CD4-positive, alpha-beta T cell treated with Interleukin-15 for 4 hours (primary cell): ENCODE data around the gene SPHK1.

Experiments used
- DNase-seq: peaks from one replicate; pipeline ENCODE4 v3.0.0-alpha.2; 2020; ENCODE audit warnings: low spot score

SPHK1 gene

DNA sequence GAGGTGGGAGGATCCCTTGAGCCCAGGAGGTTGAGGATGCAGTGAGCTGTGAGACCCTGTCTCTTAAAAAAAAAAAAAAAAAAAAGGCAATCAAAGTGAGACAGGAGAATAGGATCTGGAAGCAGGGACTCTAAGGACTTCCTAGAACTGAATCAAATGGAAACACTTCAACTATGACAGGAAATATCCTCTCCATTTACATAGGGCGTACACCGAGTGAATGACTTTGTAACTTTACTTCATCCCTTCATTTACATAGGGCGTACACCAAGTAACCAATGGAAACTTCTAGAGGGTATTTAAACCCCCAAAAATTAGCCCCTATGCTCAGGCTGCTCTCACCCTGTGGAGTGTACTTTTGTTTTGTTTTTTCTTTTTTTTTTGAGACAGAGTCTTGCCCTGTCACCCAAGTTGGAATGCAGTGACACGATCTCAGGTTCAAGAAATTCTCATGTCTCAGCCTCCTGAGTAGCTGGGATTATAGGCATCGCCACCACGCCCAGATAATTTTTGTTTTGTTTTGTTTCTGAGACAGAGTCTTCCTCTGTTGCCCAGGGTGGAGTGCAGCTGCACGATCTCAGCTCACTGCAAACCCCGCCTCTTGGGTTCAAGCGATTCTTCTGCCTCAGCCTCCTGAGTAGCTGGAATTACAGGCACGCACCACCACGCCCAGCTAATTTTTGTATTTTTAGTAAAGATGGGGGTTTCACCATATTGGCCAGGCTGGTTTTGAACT lies 21.1 kb upstream of the SPHK1 start:
- DNase-seq, result no peak

DNA sequence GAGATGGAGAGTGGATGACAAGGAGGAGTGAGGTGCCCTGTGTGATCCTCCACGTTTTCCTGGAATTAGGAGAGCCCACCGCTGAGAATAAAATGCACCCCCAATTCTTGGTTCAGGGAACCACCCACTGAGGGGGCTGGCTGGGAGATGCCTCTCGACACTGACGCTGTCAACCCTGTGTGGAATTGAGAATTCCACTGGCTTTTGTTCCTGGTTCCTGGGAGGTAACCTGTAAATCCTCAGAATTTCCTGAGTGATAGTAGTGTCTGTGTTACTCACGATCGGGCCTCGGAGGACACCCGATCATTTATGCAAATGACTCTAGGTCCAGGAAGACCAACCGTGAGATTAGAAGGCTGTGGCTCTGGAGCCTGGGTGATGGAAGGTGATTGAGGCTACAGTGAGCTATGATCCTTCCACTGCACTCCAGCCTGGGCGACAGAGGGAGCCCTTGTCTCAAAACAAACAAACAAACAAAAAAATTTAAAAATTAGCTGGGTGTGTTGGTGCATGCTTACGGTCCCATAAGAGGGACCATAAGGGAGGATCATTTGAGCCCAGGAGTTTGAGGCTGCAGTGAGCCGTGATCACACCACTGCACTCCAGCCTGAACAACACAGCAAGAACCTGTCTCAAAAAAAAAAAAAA lies 19.0 kb upstream of the SPHK1 start:
- no peak for DNase-seq

DNA sequence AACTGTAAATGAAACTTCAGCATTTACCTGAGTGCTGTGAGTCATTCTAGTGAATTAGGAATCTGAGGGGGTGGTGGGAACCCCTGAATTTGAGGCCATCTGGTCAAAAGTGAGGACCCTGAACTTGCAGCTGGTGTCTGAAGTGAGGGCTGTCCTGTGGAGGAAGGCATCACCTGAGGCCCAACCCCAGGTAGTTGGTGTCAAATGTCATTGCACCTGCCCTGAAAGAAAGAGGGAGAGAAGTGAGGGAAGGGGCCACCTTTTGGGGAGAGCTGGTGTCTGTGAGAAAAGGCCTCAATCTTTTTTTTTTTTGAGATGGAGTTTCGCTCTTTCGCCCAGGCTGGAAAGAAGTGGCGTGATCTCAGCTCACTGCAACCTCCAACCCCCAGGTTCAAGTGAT lies 18.2 kb upstream of the SPHK1 start:
- no peak for DNase-seq

DNA sequence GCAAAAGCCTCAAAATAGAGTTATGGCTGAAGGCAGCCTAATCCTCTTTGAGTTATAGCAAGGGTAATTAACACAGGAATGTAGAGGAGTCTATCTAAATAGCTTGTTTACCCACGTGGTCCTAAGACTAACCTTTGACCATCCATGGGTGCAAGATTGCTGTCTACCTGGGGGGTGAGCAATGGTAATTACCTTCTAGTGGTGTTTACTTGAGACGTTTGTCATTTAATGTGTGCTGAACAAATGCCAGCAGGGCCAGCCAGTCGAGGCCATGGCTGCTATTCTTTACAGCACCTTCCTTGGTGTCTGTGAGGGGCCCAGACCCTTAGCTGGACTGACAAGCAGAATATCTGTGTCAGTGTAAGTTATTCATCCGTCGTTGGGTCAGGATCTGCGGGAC lies 16.8 kb upstream of the SPHK1 start:
- no peak for DNase-seq

DNA sequence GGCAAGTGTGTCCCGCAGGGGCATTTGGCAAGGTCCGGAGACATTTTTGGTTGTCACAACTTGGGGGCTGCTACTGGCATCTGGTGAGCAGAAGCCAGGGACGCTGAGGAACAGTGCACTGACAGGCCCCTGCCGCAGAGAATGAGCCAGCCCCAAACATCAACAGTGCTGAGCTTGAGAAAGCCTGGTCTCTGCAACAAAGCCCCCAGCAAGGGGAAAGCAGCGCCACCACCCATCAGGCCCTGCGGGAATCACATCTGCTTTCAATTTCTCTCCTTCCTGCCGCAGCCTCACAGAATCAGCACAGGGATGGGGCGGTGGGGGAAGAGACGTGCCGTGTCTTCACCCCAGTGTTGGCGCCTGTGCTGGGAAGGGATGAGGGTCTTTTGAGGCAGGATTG lies 15.9 kb upstream of the SPHK1 start:
- no peak for DNase-seq

DNA sequence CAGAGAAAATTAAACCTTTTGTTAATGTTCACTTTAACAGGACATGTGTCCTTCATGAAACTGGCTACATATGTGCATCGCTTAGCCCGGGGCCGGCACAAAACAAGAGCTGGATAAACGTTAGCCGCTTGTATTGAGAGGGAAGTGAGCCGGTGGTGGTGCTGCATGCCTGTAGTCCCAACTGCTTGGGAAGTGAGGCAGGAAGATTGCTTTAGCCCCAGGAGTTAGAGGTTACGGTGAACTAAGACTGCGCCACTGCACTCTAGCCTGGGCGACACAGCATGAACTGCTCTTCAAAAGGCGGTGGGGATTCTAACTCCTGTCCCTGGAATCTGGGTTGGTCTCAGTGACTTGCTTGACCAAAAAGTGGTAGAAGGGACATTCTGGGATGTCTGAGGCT lies 15.0 kb upstream of the SPHK1 start:
- no peak for DNase-seq

DNA sequence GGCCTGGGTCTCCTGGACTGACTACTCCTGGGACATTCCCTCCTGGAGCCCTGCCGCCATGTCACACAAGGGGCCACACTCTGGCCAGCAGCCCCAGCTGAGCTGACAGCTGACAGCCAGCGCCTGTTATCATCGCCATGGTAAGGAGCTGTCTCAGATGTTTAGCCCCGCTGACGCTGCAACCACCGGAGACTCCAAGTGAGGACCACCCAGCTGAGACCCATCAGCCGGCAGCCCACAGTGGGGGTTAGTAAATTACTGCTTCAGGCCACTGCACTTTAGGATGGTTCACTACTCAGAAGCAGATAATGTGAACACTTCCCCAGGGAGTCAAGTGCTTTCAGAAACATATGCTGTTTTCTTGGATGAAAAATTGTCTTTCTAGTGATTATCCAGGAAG lies 14.6 kb upstream of the SPHK1 start:
- DNase-seq, result no peak

DNA sequence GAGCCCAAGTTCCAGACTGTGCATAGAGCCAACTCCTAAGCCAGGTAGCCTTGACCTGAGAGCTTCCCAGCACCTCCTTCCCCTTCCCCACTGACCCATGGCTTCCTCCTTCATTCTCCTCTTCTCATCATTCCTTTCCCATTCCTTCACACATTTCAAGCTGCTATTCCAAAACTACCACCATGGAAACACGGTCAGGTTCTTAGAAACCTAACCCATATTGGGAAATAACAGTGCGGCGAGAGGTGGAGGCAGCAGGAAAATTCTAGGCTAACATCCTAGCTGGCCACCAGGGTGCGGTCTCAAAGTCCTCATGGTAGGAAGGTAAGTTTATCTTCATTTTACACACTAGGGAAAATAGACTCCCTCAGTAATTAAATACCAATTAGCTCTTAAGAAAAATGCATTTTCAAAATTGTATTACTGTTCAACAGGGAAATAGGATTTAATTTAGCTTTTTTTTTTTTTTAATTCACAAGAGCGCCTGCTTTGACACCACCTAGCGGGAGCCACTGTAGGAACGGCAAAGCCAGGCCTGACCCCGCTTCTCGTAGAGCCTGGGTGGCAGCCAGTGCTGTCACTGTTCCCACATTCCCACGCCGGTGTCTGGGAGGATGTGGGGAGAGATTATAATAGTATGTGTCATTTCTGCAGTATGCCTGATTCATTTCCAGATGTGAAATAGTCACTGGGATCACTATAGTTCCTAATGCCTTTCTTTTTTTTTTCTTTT lies 14.0 kb upstream of the SPHK1 start:
- no peak for DNase-seq

DNA sequence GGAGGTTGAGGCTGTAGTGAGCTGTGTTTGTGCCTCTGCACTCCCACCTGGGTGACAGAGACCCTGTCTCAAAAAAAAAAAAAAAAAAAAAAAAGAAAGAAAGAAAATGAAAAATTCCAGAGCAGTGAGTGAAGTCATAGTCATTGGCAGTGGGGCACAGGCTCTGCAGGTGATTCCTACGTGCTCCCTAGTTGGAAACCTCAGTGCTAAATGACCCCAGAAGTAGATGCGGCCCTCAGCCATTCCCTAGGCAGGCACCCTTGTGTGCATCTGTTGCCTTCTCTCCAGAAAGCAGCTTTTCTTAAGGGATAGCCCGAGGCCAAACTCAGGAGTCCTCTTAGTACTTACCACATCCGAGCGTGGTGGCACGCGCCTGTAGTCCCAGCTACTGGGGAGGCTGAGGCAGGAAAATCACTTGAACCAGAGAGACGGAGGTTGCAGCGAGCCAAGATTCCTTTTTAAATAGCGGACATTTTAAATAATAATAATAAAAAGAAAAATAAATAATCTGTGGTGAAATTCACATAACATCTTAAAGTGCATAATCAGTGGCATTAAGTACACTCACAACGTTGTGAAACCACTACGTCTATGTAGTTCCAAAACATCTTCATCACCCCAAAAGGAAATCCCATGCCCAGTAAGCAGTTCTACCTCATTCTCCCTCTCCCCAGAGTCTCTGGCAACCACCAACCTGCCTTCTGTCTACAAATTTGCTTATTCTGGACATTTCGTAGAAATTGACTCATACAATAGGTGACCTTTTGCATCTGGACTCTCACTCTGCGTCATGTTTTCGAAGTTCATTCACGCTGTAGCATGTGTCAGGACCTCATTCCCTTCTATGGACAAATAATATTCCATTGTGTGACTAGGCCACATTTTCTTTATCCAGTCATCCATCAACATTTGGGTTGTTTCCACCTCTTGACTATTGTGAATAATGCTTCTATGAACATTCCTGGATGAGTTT lies 12.5 kb upstream of the SPHK1 start:
- DNase-seq, result no peak

DNA sequence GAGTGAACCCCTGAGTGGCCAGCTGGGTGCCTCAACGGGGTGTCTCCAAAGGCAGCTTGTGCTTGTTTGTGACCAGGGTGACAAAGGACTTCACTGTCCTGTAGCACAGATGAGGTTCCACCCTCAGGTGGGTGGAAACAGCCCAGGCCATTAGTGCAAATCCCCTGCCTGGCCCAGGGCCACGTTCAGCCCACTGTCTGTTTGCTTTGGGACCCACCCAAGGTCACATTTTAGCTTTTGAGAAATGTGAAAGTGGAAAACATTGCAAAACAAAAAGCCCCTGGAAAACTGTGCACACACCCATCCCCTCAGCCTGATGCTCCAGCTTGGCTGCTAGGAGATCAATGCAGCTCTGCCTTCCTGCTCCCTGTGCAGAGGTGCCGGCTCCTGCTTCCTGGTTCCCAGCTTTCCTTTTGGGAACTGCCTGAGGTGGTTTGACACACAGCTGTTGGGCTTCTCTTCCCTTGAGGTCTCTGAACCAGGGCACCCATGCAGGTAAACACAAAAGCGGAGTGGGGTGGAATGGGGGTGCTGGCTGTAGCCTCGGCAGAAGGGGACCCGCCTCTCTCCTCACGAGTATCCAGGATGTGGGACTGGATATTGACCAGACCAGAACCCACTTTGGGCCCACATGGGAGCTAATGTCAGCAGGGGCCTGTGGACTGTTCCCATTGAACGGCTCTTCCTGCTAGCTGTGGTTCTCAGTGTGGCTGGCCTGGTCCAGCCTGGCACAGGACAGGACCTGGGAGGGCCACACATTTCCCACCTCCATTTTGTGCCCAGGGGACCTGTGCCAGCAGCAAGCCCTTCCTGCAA lies 7.9 kb upstream of the SPHK1 start:
- no peak for DNase-seq

DNA sequence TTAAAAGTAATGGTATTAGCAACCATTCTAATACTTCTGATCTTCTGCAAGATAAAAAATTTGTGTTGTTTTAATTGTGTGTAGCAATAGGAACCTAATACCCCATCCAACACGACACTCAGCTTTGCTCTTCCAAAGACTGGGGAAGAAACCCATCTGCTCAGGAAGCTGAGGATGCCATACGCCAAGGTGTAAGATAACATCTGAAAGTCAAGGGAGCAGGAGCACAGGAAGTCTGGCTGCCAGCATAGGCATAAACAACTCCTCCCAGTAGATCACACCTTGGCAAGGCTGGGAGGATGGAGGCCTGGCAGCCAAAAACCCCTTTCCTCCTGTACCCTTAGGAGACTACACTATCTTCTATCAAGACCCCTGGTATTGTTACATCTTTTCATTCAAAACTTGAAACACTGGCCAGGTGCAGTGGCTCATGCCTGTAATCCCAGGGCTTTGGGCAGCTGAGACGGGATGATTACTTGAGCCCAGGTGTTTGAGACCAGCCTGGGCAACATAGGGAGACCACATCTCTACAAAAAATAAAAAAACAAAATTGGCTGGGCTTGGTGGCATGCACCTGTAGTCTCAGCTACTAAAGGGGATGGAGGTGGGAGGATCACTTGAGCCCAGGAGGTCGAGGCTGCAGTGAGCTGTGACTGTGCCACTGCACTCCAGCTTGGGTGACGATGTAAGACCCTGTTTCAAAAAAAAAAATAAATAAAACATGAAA lies 5.7 kb upstream of the SPHK1 start:
- no peak for DNase-seq

DNA sequence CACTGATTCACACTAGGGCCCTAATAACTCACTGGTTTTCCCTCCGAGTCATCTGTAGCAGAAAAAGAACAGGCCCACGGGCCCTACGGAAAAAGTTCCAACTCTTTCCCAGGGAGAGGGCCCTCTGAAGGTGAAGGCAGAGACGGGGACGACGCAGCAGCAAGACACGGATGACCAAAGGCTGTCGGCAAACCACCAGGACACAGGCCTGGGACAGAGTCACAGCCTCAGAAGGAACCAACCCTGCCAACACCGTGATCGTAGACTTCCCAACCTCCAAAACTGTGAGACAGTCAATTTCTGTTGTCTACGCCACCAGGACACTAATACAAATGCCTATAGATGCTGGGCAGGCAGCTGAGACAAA lies 5.2 kb upstream of the SPHK1 start:
- DNase-seq, result no peak

DNA sequence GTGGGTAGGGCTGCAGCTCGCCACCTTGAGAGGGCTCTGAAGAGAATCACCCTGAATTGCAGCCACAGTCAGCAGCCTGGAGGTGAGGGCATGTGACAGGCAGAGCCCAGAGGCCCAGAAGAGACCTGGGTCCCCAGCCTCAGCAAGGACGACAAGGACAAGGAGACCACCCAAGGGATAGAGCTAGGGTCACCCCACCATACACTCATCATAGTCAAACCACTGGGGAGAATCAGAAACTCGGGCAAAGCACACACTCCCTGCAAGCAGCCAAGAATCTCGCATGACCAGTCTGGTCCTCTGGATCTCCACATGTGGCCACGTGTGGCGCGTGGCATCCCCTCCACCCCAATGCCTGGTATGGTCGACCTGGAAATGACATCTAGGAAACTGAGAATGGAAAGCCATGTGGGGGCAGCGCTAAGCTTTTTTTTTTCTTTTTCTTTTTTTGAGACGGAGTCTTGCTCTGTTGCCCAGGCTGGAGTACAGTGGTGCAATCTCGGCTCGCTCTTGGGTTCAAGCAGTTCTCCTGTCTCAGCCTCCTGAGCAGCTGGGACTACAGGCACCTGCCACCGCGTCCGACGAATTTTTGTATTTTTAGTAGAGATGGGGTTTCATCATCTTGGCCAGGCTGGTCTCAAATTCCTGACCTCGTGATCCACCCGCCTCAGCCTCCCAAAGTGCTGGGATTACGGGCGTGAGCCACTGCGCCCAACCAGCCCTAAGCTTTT lies 4.6 kb upstream of the SPHK1 start:
- DNase-seq, result no peak

DNA sequence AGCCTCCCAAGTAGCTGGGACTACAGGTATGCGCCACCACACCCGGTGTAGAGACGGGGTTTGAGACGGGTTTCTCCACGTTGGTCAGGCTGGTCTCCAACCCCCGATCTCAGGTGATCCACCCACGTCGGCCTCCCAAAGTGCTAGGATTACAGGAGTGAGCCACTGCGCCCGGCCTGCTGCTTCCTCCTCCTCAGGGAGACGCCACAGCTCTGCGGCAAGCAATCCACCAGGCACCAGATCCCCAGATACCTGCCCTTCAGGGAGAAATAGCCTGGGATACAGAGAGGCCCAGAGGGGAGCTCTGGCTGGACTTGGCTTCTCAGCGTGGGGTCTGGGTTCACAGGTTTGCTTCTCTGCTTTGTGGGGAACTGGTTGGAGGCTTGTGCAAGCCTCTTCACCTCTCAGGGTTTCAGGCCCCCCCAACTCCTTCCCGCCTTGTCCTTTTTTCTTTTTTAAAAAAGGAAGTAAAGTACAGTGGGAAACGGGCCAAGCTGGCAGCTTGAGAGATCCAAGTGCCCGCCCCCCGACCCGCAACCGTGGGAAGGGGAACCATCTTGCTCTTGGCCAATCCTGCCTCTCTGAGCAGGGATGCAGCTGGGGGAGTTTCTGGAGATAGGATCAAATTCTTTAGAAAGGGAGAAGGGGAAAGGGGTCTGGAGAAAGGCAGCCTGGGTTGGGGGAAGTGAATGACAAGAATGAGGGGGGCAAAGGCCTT lies 2.6 kb upstream of the SPHK1 start:
- DNase-seq, result no peak

DNA sequence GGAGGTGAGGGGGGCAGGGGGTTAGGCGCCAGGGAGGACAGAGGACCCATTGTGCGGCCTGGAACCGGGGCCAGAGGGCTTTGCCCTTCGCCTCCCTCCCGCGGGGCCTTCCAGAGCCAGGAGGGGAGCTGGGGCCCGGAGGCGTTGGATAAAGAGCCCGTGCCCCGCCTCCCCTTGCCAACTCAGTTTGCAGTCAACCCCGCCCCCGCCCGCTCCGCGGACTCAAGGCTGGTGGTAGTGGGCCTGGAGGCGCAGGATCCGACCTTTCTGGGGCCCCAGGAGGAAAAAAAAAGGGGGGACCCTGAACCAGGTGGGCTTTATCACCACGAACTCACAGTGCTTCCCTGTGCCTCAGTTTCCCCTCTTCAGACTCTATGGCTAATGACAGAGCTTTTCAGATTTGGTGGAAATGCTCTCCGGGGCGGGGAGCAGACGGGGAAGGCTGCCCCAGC lies 2.0 kb upstream of the SPHK1 start:
- DNase-seq, result no peak

DNA sequence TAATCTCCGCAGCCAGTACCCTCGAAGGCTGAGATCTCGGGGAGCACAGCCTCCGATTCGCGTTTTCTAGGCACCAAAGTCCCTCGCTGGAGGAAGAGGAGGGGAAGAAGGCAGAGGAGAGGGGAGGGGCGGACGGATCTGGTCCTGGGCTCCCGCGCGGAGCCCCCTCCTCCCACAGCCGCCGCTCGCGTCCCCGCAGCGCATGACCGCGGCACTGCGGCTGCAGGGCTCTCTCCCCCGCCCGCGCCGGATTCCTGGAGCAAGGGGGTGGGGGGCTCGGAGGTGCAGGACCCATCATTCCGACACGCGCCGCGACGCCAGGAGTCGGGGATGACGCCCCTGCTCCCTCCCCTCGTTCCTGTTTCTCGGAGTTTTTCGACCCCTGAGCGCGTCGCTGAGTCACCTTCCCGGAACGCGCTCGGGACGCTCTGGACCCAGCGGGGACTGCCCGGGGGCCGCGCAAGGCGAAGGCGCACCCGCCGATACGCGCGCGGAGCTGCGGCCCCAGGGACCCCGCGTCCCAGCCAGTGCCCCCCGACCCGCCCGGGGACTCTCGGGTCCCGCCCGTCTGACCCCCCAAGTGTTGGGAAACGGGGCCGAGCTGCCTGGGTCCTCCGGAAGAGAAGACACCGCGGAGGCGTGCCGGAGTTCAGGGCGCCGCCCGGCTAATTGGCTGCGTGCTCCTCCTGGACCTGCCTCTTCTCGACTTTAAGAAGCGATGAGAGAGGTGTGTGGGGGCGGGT lies 1.4 kb upstream of the SPHK1 start:
- peak; percentile 57 for DNase-seq

DNA sequence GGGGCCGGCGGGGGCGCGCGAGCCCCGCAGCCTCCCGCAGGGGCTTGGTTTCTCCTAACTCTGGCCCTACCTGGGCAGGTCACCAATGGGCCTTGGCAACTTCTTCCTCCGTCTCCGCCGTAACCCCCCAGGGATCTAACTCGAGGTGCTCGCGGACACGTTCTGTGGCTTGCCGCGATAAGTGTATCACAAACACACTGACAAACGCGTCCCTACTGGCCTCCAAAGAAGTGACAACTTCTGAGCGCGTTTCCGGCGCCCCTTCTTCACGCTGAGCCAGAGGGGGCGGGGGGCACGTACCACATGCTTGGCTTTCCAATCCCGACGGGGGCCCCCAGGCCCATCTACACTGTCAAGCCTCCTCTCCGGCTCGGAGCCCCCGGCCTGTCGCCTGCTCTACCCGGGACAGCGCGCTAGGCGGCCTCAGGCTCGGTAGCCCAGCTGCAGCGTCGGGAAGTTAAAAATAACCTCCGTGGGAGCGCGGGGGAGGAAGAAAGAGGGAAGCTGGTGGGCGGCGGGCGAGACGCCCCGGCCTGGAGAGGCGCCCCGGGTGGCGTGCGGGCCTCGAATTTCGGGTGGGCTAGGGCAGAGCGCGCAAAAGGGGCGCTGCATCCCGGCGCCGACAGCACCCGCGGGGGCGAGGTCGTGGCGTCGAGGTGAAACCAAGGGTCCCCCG lies 725 bp upstream of the SPHK1 start:
- DNase-seq, result peak; percentile 28
